LHCN-M2 (cell line): ENCODE results near the gene AGO1. TPM values are rescaled to one million over a fixed set of nuclear protein-coding genes. Genes with fewer than 3 reads are reported as not detected.
A peak's percentile ranks its signal among the peaks of the same experiment; 100 is the strongest.
"Not testable (repeated sequence)": the region's sequence is repeated elsewhere in the genome, so short reads cannot be mapped to it uniquely, and the experiment has no call there.

Experiments used
- DNase-seq: peaks from one replicate; pipeline ENCODE4 v3.0.0-alpha.2; 2012; ENCODE audit warnings: low read depth
- total RNA-seq: library from RNA; depleted of rRNA; stranded (reverse); fragments of >200 nt; gene quantifications from 2 replicates; pipeline ENCODE4 v1.2.3, GENCODE V29; 2014

The AGO1 gene
- total RNA-seq, 1 experiment from 2014 or later = 16.6 TPM

DNA sequence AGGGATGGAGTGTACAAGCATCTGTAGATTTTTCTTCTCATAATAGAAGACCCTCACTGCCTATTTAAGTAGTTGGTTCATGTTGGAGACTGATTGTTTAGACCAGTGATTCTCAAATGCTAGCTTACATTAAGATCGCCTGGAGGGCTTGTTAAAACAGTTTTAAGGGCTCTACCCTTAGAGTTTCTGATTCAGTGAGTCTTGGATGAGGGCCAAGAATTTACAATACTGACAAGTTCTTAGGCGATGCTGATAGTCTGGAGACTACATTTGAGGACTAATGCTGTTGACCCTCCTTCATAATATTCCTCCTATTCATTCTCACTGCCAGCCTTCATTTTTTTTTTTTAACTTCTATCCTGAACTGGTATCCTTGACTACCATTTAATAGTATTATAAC, 32.7 kb downstream of the AGO1 start:
- DNase-seq = no peak

GRCh38 chr1:35923791-35924221, 40.8 kb downstream of the AGO1 start:
- no peak for DNase-seq

- no peak for DNase-seq
Observed at GRCh38 chr1:35924838-35925237, 41.8 kb downstream of the AGO1 start.

DNA sequence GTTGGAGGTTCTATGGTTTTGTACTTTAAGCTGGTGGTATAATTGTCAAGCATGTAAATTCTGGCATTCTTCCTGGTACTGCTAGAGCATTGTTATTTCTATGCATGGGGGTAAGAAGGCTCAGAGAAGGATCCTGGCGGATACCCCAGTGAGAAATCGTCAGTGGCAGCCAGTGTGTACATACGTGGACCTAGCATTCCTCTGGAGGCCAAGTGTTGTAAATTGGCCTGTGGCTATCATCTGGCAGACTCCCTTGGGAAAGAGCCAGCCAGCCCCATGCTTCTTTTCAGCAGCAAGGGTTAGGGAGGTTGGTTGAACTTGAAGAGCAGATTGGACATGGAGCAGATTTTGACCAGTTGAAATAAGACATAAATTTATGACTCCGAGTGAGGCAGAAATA, 42.7 kb downstream of the AGO1 start:
- DNase-seq = no peak

GRCh38 chr1:35927472-35927871, 44.5 kb downstream of the AGO1 start:
- DNase-seq = no peak

DNA sequence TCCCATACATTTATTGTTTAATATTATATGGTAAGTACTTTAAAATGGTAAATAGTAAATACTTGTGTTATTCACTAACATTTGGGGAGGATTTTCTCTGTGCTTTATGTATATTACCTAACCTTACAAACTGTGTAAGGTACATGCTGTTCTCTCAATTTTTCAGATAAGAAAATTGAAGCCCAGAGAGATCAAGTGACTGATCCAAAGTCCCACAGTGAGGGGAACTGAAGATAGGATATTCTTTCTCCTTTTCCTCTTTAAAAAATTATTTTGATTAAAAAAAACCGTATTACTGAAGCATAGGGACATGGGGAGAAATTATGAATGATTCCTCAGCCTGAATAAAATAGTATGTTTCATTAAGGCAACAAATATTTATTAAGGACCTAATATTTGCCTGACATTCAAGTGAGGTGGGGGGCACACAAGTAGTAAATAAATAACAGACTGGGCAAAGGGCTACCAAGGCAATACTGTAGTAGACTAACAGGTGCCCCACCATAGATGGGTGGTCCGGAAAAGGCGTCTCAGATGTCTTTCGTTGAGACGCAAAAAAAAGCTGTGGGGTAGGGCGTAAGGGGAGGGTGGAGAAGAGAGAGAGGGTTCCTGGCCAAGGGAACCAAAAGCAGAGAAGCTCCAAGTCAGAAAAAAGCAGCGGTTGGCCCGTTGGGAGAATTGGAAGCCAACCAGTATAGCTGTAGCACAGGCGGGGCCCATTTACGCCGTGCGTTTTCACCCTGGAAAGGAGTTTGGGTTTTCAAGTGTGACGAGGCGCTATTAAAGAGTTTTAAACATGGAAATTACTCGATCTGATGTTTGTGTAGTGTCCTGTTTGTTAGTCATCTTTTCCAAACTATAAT, 47.0 kb downstream of the AGO1 start:
- peak; percentile 52 for DNase-seq

GRCh38 chr1:35930593-35931445, 47.8 kb downstream of the AGO1 start, which contains the start of gene AGO3:
TSS of gene AGO3 (plus strand) at chr1:35931105. CDS start at chr1:35931427, 322 bp downstream.
- peak; percentile 79 for DNase-seq

- DNase-seq = no peak
Observed at GRCh38 chr1:35931446-35932157, 48.6 kb downstream of the AGO1 start.

GRCh38 chr1:35932158-35932636, 49.2 kb downstream of the AGO1 start:
- DNase-seq = no peak

- DNase-seq = no peak
Observed at GRCh38 chr1:35932941-35933340, 49.9 kb downstream of the AGO1 start.

DNA sequence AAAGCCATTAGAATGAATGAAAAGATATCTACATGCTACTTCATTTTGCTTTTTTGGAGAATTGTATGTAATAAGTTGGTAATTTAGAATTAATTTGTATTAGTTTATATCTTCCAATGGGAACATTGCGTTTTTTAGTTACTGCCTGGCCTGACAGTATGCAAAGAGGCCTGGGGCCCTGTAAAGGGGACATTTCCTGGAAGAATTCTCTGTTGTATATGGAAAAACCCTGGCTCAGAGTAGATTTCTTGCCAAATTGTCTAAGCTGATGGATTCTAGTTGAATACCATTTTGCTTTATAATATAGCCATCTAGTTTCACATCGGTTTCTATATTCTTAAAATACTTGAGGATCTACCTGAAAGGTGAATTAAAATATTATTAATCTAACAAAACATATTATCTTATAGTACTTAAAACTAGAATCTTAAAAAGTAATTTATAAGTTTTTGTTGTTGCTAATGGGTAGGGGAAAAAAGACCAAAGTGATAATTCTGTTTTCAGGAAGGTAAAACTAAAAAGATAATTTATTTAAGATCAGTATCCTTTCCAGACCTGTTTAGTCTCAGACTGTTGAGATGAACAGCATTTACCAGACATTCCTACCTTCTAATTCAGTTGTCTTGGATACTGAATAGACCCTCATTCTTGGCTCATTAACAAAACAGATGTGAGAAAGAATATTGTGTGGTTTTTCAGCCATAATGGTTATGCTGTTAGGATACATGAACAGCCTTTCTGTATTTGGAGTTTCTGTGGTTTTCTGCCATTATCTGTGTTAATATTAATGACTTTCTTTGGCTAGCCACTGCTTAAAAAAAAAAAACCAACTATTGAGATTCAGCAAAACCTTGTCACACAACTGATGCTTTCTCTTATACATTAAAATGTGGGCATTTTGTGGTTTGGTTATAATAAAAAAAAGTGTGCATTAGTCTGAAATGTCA, 52.7 kb downstream of the AGO1 start:
- no peak for DNase-seq

DNA sequence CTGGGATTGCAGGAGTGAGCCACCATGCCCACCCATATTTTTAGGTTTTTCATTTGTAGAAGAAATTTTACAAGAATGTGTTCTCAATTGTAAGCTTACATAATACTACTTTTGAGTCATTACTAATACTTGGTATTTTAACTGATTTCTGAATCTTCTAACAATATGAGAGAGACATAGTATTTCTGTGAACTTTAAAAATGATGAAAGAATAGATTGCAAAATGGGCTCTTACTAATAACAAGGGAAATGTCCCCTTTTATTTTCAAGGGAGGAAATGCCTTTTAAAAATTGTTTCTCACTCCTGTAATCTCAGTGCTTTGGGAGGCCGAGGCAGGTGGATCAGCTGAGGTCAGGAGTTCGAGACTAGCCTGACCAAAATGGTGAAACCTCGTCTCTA, 53.8 kb downstream of the AGO1 start:
- no peak for DNase-seq

DNA sequence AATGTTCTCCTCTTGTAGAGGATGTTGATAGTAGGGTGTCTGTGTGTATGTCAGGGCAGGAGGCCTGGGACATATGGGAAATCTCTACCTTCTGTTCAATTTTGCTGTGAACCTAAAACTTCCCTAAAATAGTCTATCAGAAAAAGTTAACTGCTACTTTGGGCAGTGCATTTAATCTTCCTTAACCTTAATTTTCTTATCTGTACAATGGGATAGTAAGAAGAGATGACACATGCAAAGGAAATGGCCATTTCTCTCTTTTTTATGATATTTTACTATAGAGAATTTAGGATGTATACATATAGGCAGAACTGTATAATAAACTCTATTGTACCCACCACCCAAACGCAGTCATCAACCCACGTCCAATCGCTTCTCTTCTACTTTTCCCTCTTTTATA, 56.5 kb downstream of the AGO1 start:
- DNase-seq = no peak

- DNase-seq = no peak
Observed at GRCh38 chr1:35945327-35945726, 62.3 kb downstream of the AGO1 start.

- no peak for DNase-seq
Observed at GRCh38 chr1:35947547-35947946, 64.5 kb downstream of the AGO1 start.

- DNase-seq = no peak
Observed at GRCh38 chr1:35958558-35958957, 75.5 kb downstream of the AGO1 start.

DNA sequence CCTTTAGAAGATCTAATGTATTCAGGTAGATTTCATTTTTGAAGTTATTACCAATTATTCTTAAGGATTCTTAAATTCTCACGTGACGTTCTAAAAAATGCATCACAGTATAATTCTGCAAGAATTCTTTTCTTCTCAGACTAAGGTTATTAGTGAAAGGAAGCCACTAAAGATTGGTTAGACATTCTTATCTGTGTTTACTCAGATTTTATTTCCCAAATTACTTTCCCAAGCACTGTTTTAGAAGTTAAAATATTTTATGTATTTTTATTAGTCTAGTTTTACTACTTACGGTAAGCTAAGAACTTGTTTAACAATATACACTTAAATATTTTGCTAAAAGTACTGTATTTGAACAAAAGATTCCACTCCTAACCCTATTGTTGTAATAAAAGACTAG, 76.3 kb downstream of the AGO1 start:
- no peak for DNase-seq

DNA sequence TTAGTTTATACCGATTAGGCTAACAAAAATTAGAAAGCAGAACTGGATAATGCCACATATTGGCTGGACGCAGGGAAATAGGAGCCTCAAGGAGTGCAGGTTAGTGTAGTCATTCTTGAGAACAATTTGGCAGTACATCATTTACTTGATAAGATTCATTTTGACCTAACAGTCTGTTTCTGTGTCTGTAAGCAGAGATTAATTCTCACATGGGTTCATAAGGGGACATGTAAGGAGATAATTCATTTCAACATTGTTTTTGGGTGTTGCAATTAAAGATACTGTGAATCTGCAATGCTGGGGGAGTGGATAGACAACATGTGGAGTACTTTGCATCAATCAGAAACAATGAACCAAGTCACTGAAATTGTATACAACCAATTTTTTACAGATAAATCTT, 79.9 kb downstream of the AGO1 start:
- no peak for DNase-seq

DNA sequence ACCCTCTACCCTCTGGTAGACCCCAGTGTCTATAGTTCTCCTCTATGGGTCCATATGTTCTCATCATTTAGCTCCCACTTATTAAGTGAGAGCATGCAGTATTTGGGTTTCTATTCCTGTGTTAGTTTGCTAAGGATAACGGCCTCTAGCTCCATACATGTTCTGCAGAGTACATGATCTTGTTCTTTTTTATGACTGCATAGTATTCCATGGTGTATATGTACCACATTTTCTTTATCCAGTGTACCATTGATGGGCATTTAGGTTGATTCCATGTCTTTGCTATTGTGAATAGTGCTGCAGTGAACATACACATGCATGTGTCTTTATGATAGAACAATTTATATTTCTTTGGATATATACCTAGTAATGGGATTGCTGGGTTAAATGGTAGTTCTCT, 81.3 kb downstream of the AGO1 start:
- DNase-seq = not testable (repeated sequence)

DNA sequence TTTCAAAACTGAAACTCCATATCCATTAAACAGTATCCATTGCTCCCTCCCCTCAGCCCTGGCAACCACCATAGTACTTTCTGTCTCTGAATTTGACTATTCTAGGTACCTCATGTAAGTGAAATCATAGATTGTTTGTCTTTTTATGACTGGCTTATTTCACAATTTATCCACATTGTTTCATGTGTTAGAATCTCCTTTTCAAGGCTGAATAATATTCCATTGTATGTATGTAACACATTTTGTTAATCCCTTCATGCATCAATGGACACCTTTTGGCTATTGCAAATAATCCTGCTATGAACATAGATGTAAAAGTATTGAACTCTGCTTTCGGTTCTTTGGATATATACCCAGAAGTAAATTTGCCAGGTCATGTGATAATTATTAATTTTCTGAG, 85.4 kb downstream of the AGO1 start:
- DNase-seq = no peak

- no peak for DNase-seq
Observed at GRCh38 chr1:35971601-35972000, 88.6 kb downstream of the AGO1 start.
